BE2C (cell line): ENCODE results near the gene OPHN1.

ENCODE experiments used
- DNase-seq: peaks from one replicate; pipeline ENCODE4 v3.0.0-alpha.2; 2020
- H3K27me3 ChIP-seq: fragments of 250-450 bp; sonication (Bioruptor Pico); 2 replicates; pipeline ENCODE4 v1.5.1; 2020; ENCODE audit warnings: mild to moderate bottlenecking
- H3K36me3 ChIP-seq: fragments of 250-450 bp; sonication (Bioruptor Pico); 2 replicates; pipeline ENCODE4 v1.5.1; 2020; ENCODE audit warnings: mild to moderate bottlenecking
- H3K4me1 ChIP-seq: fragments of 250-450 bp; sonication (Bioruptor Pico); 2 replicates; pipeline ENCODE4 v1.5.1; 2020
- H3K4me3 ChIP-seq: 2 replicates; pipeline ENCODE4 v1.5.1; 2011; ENCODE audit warnings: low read depth, low read length
- H3K9me3 ChIP-seq: fragments of 250-450 bp; sonication (Bioruptor Pico); 2 replicates; pipeline ENCODE4 v1.5.1; 2020
- CTCF ChIP-seq: IDR thresholded peaks from 2 replicates; pipeline ENCODE4 v1.5.1; 2012; ENCODE audit warnings: mild to moderate bottlenecking, low read depth, low read length

The OPHN1 gene

GRCh38 chrX:68234171-68234910 is 199.0 kb downstream of the OPHN1 start:
- no peaks in the 10 kb centered on the region for H3K27me3 ChIP-seq

GRCh38 chrX:68232206-68232605 is 201.1 kb downstream of the OPHN1 start:
- Histone ChIP-seq H3K4me3 (no peak overlapping the region), H3K9me3 (no peaks in the 10 kb centered on the region), H3K27me3 (no peaks in the 10 kb centered on the region), H3K36me3 (no peaks in the 10 kb centered on the region), H3K4me1 (no peaks in the 10 kb centered on the region)
- no peak for DNase-seq
- no peak for TF ChIP-seq CTCF

More at GRCh38 chrX:68234171-68234910, 199.0 kb downstream of the OPHN1 start:
- H3K36me3 ChIP-seq: no peaks in the 10 kb centered on the region
- no peaks in the 10 kb centered on the region for H3K9me3 ChIP-seq
- no peak for TF ChIP-seq CTCF
- H3K4me3 ChIP-seq: no peak overlapping the region
- no peak for DNase-seq
- no peaks in the 10 kb centered on the region for H3K4me1 ChIP-seq

- no peaks in the 10 kb centered on the region for H3K9me3 ChIP-seq
- no peaks in the 10 kb centered on the region for H3K4me1 ChIP-seq
- TF ChIP-seq CTCF: no peak
These were observed 224.3 kb downstream of the OPHN1 start for GRCh38 chrX:68209008-68209407.

GRCh38 chrX:68204521-68205038 is 228.7 kb downstream of the OPHN1 start:
- H3K9me3 ChIP-seq: no peaks in the 10 kb centered on the region
- H3K36me3 ChIP-seq: no peaks in the 10 kb centered on the region
- no peak for TF ChIP-seq CTCF
- no peak overlapping the region for H3K4me3 ChIP-seq
- no peaks in the 10 kb centered on the region for H3K27me3 ChIP-seq
- DNase-seq: no peak
- no peaks in the 10 kb centered on the region for H3K4me1 ChIP-seq

More at GRCh38 chrX:68209008-68209407, 224.3 kb downstream of the OPHN1 start:
- Histone ChIP-seq H3K36me3 (no peaks in the 10 kb centered on the region), H3K27me3 (no peaks in the 10 kb centered on the region), H3K4me3 (no peak overlapping the region)
- no peak for DNase-seq

GRCh38 chrX:68203646-68204045 is 229.6 kb downstream of the OPHN1 start:
- Histone ChIP-seq H3K36me3 (no peaks in the 10 kb centered on the region), H3K4me3 (no peak overlapping the region), H3K9me3 (no peaks in the 10 kb centered on the region), H3K4me1 (no peaks in the 10 kb centered on the region), H3K27me3 (no peaks in the 10 kb centered on the region)
- no peak for DNase-seq
- TF ChIP-seq CTCF: no peak

GRCh38 chrX:68203211-68203610 is 230.1 kb downstream of the OPHN1 start:
- Histone ChIP-seq H3K36me3 (no peaks in the 10 kb centered on the region), H3K4me3 (no peak overlapping the region), H3K4me1 (no peaks in the 10 kb centered on the region), H3K27me3 (no peaks in the 10 kb centered on the region), H3K9me3 (no peaks in the 10 kb centered on the region)
- TF ChIP-seq CTCF: no peak
- DNase-seq: no peak
